ENCODE measurements around the gene ADIPOQ. TPM values are rescaled to one million over a fixed set of nuclear protein-coding genes. Genes with fewer than 3 reads are reported as not detected.

ADIPOQ gene
- total RNA-seq, 1 experiment from 2014 or later, result not detected

DNA sequence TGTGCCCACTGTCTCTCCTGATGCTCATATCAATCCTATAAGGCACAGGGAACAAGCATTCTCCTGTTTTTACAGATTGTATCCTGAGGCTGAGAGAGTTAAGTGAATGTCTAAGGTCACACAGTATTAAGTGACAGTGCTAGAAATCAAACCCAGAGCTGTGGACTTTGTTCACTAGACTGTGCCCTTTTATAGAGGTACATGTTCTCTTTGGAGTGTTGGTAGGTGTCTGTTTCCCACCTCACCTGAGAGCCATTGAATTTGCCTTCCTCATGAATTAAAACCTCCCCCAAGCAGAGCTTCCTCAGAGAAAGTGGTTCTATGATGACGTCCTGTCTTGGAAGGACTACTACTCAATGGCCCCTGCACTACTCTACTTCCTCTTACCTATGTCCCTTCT lies 12.4 kb downstream of the ADIPOQ start:
- no peak overlapping the region for H3K27ac Mint-ChIP-seq
- no peaks in the 10 kb centered on the region for H3K23me2 ChIP-seq (ENCODE audit: insufficient read length, low read depth, low read length, poor library complexity, severe bottlenecking)
- no peak overlapping the region for H2BK12ac ChIP-seq (ENCODE audit: insufficient read length, low read depth, low read length)
- no peaks in the 10 kb centered on the region; the same call in 1 of the 2 replicates for H3K27me3 Mint-ChIP-seq (ENCODE audit: low read depth)
- no peak overlapping the region for H3K18ac ChIP-seq (ENCODE audit: insufficient read length, low read depth, low read length)
- H3K14ac ChIP-seq (ENCODE audit: insufficient read depth, low read length), result no peak overlapping the region
- no peaks in the 10 kb centered on the region for H3K27me3 ChIP-seq (ENCODE audit: insufficient read depth, low read length)
- H3K79me1 ChIP-seq (ENCODE audit: insufficient read depth, low read depth, low read length, poor library complexity, severe bottlenecking), result no peaks in the 10 kb centered on the region
- WGBS (ENCODE audit: extremely low coverage, insufficient read length, low lambda C conversion rate), result no CpG with 5 or more reads among the region's 1 CpG
- H2BK20ac ChIP-seq (ENCODE audit: low read depth, low read length, poor library complexity, severe bottlenecking), result no peak overlapping the region
- no peak overlapping the region for H2AK5ac ChIP-seq (ENCODE audit: insufficient read length, low read length)
- H2BK120ac ChIP-seq (ENCODE audit: low read depth, low read length, poor library complexity, severe bottlenecking), result no peak overlapping the region
- no peak overlapping the region for H2AFZ ChIP-seq (ENCODE audit: low read length)
- no peak overlapping the region for H2BK15ac ChIP-seq (ENCODE audit: low read depth, low read length)
- H3K4me1 Mint-ChIP-seq, result peaks cover 5 to 12% of the 10 kb centered on the region in 2 experiments; a peak in 3 of 4 replicates
- H4K5ac ChIP-seq (ENCODE audit: insufficient read length, low read depth, low read length), result no peak overlapping the region
- H3K56ac ChIP-seq (ENCODE audit: insufficient read length, low read depth, low read length), result no peak overlapping the region
- no peak overlapping the region for H3K23ac ChIP-seq (ENCODE audit: insufficient read length, low read depth, low read length)
- no peaks in the 10 kb centered on the region; a peak in 1 of 5 replicates for H3K9me3 Mint-ChIP-seq
- no peak overlapping the region for H2BK5ac ChIP-seq (ENCODE audit: insufficient read length, low read length)
- TF ChIP-seq, protein P1, sequence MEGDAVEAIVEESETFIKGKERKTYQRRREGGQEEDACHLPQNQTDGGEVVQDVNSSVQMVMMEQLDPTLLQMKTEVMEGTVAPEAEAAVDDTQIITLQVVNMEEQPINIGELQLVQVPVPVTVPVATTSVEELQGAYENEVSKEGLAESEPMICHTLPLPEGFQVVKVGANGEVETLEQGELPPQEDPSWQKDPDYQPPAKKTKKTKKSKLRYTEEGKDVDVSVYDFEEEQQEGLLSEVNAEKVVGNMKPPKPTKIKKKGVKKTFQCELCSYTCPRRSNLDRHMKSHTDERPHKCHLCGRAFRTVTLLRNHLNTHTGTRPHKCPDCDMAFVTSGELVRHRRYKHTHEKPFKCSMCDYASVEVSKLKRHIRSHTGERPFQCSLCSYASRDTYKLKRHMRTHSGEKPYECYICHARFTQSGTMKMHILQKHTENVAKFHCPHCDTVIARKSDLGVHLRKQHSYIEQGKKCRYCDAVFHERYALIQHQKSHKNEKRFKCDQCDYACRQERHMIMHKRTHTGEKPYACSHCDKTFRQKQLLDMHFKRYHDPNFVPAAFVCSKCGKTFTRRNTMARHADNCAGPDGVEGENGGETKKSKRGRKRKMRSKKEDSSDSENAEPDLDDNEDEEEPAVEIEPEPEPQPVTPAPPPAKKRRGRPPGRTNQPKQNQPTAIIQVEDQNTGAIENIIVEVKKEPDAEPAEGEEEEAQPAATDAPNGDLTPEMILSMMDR (conservative IDR thresholded peaks at IDR 0.05), result no peak
- no peak overlapping the region for H3K4me2 ChIP-seq (ENCODE audit: insufficient read depth, insufficient read length, low read length)
- H3K4me3 Mint-ChIP-seq, result no peak overlapping the region
- no peak for DNase-seq
- H4K20me1 ChIP-seq (ENCODE audit: control insufficient read depth, insufficient read depth, insufficient read length), result no peaks in the 10 kb centered on the region
- H3K9ac ChIP-seq (ENCODE audit: extremely low read depth, insufficient read length, low read length), result no peak overlapping the region
- no peaks in the 10 kb centered on the region; a peak in 2 of 7 replicates for H3K36me3 Mint-ChIP-seq (ENCODE audit: insufficient read depth in 1 of 3, low read depth in 3 of 3)
- H4K91ac ChIP-seq (ENCODE audit: insufficient read length, low read depth, low read length), result no peak overlapping the region
- no peak overlapping the region for H4K8ac ChIP-seq (replicated peaks; ENCODE audit: insufficient read length, low read depth, low read length)
- no peaks in the 10 kb centered on the region for H3K4me1 ChIP-seq (ENCODE audit: insufficient read depth, low read length)
- H3K27ac ChIP-seq (ENCODE audit: insufficient read length, low read depth, low read length), result no peak overlapping the region
- H3K79me2 ChIP-seq (ENCODE audit: insufficient read depth, low read length), result no peaks in the 10 kb centered on the region
- H3K4ac ChIP-seq (ENCODE audit: low read depth, low read length), result no peak overlapping the region
- H3T11ph ChIP-seq (ENCODE audit: low read length), result no peak overlapping the region
- no peaks in the 10 kb centered on the region for H3K9me3 ChIP-seq (ENCODE audit: control insufficient read depth, low read depth, low read length)

Data from H9 (cell line).